GM21515 (cell line): ENCODE measurements around the gene GBX1.
A peak's percentile ranks its signal among the peaks of the same experiment; 100 is the strongest.

ENCODE experiments used
- ATAC-seq: cut with Tn5 transposase; IDR thresholded peaks from one replicate; pipeline ENCODE4 v1.9.1; 2021; ENCODE audit not compliant: unreplicated experiment

GBX1 gene

DNA sequence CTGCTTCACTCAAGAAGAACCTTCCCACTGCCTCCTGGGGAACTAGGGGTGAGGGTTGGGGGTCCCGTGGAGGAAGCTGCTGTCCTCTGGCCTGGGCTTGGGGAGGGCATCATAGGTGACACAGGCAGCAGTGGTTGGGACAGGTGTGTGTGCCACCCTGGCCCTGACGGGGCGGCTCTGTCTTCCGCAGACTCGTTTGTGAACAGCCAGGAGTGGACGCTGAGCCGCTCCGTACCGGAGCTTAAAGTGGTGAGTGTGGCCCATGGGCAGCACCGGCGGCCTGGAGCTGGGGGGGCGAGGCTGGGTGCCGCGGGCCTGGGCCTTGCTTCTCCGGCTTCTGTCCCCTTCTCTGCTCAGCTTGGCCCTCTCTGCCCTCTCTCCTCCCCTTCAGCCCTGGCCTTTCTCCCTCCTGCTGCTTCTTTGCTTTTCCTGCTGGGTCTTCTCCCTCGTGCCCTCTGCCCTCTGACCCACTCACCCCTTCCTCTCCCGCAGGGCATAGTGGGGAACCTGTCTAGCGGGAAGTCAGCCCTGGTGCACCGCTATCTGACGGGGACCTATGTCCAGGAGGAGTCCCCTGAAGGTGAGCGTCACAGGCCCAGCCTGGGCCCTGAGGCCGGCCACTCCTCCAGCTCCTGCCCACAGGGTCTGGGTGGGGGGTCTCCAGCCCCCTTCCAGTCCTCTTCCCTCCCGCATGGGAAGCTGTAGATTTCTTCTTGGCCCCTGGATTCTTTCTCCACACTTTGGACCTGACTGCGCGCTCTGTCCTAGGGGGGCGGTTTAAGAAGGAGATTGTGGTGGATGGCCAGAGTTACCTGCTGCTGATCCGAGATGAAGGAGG, 50.7 kb downstream of the GBX1 start:
- ATAC-seq = no peak

DNA sequence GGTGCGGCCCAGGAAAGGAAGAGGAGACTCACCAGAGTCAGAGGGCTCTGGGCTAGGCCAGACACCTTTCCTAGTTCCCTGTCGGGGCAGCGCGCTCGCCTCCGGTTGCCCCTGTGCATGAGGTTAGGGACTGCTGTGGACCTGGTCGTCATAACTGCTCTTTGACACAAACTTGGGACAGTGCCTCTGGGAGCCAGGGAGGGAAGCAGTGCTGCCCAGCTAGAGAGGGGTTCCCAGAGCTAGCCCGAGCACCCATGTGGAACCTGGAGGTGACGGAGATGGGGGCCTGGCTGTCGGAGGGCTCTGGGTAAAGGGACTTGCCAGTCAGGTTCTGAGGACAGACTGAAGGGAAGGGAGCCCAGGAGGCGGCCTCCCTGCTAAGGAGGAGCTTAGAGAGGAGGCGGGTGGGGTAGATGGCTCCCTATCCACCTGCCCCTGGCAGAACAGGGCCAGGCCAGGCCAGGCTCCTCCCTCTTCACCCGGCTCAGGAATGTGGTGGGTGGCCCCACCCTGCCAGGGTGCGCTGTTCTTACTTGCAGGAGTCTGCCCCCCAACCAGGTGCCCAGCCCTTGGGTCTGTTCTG, 51.6 kb downstream of the GBX1 start:
- ATAC-seq = no peak

- ATAC-seq = no peak
Measured at GRCh38 chr7:151115121-151115835, 52.2 kb downstream of the GBX1 start.

DNA sequence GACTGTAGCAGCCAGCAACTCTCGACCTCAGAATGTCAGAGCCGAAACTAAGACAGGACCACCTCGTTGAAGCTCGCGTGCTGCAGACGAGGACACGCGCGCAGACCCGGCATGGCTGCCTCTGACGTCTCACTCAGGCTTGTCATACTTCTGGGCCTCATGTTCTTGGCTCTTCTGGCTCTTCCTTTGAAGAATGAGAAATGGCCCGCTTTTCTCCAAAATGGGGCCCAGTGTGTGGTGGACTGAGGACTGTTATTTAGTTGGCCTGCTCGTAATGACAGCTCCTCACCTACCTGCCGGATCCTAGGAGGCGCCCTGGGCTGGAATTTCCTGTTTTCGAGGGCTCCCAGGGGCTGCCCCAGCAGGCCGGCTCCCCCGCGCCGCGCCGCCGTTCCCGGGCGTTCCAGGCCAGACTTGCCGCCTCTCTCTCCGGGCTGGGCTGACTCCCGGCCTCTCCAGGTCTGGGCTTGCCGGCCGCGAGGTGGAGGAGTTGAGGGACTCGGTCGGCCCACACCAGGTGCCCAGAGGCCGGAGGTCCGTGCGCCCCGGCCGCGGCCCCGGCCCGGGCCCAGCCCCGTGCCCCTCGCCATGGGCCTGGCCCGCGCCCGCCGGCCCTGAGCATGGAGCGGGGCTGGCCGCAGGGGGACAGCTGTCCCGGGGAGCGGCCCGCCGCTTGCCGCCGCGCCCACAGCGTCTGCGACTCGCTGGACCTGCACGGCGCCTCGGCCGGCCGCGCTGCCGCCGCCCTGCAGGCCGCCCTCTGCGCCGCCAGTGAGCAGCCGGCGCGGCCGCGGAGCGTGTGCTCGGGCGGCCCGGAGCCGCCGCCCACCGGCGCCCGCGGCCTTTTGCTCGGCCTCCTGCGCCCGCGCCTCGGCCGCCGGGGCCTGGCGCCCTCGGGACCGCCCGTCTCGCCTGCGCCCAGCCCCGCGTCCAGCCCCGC, 53.1 kb downstream of the GBX1 start:
- ATAC-seq = no peak

GRCh38 chr7:151113344-151114150, 53.9 kb downstream of the GBX1 start:
- no peak for ATAC-seq

GRCh38 chr7:151110941-151111645, 56.4 kb downstream of the GBX1 start:
- ATAC-seq = peak; percentile 83

DNA sequence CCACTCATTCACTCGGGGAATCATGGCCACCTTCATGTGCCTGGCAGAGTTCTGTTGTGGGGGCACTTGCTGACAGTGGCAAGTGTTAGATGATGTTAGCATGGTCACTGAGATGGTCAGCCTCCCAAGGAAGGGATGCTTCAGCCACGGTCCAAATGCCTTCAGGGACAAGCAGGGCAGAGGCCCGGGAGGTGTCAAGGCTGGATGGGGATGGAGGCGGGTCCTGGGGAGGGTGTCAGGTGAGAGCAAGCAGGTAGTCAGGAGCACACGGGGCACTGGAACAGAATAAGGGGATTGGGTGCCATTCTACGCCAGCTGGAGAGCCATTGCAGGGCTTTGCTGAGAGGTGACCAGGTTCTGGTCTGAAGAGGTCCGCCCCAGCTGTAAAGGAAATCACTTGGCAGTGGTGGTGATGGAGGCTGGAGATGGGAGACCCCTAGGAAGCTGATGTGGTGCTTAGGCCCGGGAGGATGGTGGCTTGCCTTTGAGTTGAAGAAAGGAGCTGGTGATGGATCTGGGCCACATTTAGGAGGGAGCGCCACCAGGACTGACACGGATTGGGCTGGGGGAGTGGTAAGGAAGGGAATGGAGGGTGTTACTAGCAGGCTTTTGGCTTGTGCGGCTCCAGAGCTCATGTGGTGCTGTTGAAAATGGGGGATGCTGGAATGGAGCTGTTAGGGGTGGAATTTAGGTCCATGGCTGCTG, 57.1 kb downstream of the GBX1 start:
- ATAC-seq = no peak

DNA sequence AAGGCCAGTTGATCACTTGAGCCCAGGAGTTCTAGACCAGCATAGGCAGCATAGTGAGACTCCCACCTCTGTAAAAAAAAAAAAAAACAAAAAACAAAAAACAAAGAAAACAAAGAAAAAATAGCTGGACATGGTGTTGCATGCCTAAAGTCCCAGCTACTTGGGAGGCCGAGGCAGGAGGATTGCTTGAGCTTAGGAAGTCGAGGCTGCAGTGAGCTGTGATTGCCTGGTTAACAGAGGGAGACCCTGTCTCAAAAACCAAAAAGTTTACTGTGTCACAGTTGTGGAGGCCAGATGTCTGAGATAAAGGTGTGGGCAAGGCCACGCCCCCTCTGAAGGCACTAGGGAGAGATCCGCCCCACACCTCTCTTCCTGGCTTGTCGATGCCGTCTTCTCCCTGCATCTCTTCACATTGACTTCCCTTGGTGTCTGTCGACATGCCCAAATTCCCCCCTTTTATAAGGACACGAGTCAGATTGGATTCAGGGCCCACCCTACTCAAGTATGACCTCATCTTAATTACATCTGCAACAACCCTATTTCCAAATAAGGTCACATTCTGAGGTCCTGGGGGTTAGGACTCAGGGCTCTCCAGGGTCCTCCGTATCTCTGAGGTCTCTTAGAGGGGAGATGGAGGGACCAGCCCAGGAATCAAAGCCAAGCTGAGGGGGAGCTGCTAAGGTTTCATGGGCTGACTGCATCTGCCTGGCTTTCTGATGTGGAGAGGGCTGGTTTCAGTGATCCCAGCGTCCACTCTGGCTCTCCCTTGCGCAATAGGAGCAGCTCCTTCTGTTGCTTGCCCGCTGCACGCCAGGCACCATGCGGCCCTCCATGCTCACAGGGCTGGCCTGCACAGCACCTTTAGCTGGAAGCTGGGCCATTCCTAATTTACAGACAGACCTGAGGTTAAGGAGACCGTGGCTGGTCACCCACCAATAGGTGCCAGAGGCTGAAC, 58.1 kb downstream of the GBX1 start:
- ATAC-seq = no peak

DNA sequence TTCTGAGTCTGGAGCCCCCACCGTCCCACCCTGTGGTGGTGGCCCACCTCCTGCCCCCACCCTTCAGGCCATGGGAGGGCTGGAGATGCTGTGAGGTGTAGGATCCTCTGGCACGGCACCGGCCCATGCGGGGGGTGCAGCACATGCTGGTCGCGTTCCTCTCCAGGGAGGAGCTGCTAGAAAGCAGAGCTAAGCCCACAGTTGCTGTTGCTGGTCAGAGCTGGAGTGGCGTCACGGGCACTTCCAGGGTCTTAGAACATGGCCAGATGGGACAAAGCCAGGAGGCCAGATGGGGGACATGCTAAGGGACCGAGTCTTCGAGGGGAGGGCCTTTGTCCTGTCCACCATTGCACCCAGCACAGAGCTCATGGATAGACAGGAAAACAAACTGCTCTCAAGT, 59.6 kb downstream of the GBX1 start:
- no peak for ATAC-seq

DNA sequence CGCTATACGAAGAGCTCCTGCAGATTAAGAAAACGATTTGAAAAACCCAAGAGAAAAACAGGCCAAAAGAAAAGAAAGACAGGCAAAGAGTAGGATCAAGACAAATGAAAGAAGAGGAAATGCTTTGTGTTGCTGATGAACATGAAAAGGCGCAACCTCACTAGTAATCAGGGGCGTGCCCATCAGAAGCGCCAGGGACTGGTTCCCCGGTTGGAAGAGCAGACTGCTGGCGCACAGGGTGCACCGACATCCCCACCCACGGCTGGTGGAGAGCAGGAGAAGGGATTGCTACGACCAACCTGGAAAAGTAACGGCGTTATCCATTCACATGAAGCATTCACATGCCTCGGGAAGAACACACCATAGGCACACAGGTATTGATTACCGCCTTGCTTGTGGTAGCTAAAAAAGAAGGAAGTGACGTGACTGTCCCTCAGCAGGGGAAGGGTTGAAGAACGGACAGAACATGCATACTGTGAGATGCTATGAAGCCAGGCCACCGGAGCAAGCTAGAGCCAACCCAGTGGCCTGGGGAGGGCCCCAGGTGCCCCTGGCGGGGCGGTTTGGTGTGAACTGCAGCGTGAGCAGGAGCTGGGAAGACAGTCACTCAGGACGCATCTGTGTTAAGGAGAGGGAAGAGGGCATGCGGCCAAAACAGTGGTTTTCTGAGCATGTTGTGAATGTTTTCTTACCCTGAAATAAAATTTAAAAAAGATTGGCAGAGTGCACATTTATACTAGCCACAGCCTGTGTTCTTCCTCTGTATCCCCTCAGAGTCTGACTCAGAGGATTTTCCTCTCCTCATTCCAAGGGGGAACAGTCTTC, 62.9 kb downstream of the GBX1 start:
- no peak for ATAC-seq

DNA sequence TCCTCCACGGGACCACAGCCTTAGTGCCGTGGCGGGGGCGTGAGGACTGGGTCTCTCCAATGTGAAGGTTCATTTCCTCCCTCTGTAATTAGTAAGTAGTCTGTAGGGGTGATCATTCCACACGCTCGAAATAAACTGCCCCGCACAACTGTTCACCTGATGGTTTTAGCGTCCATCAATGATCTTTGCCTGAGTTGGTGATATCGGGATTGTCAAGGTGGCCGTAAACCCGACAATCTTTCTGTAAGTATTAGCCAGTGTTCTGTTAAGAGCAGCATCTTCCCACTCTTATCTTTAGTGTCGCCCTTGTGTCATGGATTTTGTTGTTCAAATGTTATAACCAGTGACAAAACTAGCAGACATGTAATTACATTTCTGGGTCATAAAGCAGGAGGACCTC, 63.5 kb downstream of the GBX1 start:
- no peak for ATAC-seq

DNA sequence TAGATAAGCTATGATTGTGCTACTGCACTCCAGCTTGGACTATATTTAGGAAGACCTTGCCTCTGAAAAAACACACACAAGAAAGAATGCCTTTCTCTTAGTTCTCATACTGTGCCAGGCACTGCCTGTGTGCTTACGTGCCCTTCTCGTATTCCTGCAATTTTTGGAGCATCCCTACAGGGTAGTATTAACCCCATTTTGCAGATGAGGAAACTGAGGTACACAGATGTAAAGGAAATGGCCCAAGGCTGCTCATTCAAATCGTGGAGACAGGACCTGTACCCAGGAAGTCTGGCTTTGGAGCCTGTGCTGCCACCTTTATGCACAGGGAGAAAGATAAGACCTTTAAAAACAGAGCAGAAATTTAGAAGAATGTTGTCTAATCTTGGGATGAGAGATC, 64.5 kb downstream of the GBX1 start:
- ATAC-seq = no peak

DNA sequence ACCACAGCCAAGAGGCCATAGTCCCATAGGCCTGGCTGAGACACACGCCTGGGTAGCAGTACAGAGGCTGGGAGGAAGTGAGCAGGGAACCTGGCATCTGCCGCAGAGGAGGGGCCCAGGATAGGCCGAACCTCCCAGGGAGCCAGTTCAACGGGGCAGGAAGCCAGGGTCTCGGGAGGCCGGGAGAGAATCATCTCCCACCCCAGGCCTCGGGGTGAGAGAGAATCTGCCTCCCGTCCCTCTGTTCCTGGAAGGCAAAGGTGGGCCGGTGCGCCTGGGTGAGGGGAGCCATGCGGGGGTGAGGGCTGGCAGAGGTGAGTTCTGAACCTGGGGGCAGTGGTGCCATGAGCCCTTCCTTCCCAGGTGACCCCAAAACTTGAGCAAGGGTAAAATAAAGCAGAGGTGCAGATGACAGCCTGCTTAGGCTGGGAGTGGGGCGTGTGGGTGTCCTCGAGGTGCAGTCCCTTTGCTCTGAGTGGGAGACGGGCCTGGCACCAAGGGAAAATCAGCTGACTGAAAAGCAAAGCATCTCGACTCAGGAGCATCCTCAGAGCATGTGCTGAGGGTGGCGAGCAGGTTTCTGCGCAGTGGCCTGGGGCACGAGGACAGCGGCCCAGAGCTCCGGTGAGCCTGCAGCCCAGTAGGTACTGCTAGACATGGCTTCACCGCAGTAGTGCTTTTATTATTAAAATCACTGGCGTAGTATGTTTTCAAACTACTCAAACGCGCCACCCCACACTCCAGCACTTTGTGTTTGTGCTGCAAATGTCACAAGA, 65.7 kb downstream of the GBX1 start:
- ATAC-seq = no peak

DNA sequence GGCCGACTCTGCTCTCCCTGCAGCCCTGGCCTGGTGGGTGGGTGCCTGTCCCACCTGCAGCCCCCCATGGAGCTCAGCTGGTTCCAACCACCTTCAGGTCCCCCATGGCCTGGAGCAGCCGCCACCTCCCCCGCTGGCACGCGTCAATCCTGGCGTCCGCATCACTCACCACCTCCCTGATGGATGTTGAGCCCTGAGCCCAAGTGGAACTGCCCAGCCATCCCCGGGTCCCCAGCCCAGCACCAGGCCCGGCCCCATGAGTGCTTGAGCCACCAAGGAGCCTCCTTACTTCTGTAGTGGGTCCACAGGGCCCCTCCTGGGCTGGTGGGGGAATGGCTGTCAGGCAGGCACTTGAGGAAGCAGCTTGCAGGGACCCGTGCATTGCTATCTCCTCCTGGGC, 66.6 kb downstream of the GBX1 start:
- no peak for ATAC-seq

DNA sequence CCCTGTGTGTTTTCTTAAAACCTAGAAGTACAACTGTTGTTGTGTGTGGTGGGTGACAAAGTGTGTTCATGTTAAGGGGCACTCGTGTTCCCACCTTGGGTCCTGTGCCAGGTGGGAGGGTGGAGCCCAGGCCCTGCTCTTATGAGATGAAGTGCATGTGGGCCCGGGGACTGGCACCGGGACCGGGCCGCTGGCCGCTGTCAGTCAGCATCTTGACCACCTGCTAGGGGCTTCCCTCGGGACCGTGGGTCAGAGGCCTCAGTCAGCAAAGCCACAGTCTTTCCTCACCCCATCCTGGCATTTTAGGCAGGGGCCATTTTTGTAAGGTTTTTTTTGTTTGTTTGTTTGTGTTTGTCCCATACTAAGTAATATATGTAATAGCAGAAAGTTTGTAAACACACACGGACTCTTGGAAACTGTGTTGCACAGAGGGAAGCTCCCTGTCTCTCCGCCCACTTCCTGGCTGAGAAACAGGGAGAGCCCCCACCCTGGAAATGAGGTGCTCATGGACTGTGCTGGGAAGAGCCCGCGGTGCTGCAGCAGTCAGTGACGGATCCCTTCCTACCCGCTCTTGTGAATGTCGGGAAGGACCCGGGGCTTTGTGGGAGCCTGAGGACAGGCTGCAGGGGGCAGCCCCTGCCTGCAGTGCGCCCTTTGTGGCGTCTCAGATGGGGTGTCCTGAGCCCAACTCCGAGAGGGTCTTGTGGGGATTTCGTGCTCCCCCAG, 67.8 kb downstream of the GBX1 start:
- ATAC-seq = no peak
